Gastroesophageal sphincter (tissue), 3 donors: Measurements from ENCODE around the gene SGPP2.

Experiments
- CTCF ChIP-seq, 4 experiments: fragments of 200-600 bp in 2 of 4; fragments of 450-650 bp in 2 of 4; sonication (generic) in 1 of 4; IDR thresholded peaks; one replicate each; pipeline ENCODE4 v1.5.1; 2017 to 2019; ENCODE audit warnings: antibody characterized with exemption in 4 of 4, mild to moderate bottlenecking in 2 of 4, moderate library complexity in 2 of 4
- POLR2A ChIP-seq, 2 donors: fragments of 450-650 bp; IDR thresholded peaks; one replicate each; pipeline ENCODE4 v1.6.1; 2017; ENCODE audit warnings: antibody characterized with exemption in 2 of 2, mild to moderate bottlenecking in 2 of 2, moderate library complexity in 1 of 2
- POLR2AphosphoS5 ChIP-seq: sonication (generic); formaldehyde crosslinking; IDR thresholded peaks from one replicate; pipeline ENCODE4 v1.6.1; 2017; ENCODE audit warnings: antibody characterized with exemption

DNA sequence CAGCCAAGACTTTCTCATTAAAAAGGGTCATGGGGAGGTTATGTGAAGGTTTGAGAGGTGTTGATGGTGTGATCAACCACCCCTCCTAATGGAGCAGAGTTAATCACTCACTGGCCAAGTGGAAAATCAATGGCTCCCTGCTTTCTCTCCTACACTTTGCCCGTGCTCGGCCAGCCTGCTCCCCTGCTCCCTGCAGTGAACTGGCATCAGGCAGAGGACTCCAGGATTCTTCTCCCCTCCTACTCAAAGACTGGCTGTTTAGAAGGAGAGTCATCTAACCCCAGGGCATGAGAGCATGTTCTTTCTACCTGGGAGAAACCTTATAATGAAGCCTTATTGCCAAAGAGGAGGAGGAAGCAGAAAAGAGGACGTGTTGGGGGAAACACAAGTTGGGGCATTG, 74.9 kb downstream of the SGPP2 start:
- TF ChIP-seq CTCF (IDR thresholded peaks at IDR 0.05) (no peak), POLR2A (IDR thresholded peaks at IDR 0.05) (no peak), POLR2AphosphoS5 (no peak)
